ENCODE data around the gene BASP1. TPM values are rescaled to one million over a fixed set of nuclear protein-coding genes. Genes with fewer than 3 reads are reported as not detected.

The BASP1 gene
- total and polyA plus RNA-seq, 2 donors (not counting 1 experiment from before 2014, with no cell fraction given): 53.0 to 66.4 TPM

DNA sequence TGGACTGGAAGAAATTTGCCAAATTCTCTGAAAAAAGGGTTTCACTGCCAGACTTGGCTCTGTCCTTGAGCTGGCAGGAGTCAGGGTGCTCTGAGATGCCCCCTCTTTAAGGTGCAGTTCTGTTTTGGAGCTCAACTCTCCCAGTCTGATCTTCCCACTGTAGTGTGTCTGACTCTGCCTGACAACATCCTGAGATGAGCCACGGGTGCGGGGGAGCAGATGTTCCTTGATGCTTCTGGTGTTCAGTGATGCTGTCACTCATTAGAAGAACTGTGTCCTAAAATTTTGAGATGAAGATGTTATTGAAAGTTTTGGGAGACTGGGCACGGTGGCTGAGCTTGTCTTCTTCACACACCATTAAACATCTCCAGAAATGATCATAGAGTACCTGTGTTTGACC lies 78.2 kb downstream of the BASP1 start:
- intact Hi-C loops (cut with micrococcal nuclease): no loop called here
- 100% methylated on average over 1 of the region's 3 CpGs for WGBS (ENCODE audit: insufficient coverage)
- Histone ChIP-seq H3K9me3 (ENCODE audit: control extremely low read depth in 1 of 3, control insufficient read depth in 2 of 3, insufficient read depth in 1 of 3, low read length in 2 of 3) (no peaks in the 10 kb centered on the region), H3K27ac (ENCODE audit: low read length in 2 of 2) (no peak overlapping the region), H3K36me3 (replicated peaks in 1 of 2; ENCODE audit: control extremely low read depth in 1 of 2, control insufficient read depth in 1 of 2, extremely low read depth in 1 of 2, insufficient read depth in 2 of 2, low read length in 1 of 2) (no peaks in the 10 kb centered on the region), H3K27me3 (replicated peaks in 1 of 4; ENCODE audit: control extremely low read depth in 1 of 4, control insufficient read depth in 3 of 4, insufficient read depth in 4 of 4, low read length in 3 of 4) (no peaks in the 10 kb centered on the region), H3K4me1 (ENCODE audit: control insufficient read depth in 2 of 2, insufficient read depth in 2 of 2, low read length in 2 of 2) (peaks cover 0 to 5% of the 10 kb centered on the region in 2 donors), H3K4me2 (replicated peaks; ENCODE audit: low read depth, low read length, poor library complexity, severe bottlenecking) (no peak overlapping the region), H3K9ac (ENCODE audit: low read length) (no peak overlapping the region), H3K79me2 (ENCODE audit: control insufficient read depth, insufficient read depth, low read length) (no peaks in the 10 kb centered on the region), H4K20me1 (ENCODE audit: control insufficient read depth, insufficient read depth, low read length, poor library complexity, severe bottlenecking) (no peaks in the 10 kb centered on the region), H2AFZ (ENCODE audit: insufficient read depth, low read depth, low read length, poor library complexity, severe bottlenecking) (no peak overlapping the region), H3K4me3 (ENCODE audit: control extremely low read depth in 1 of 5, extremely low read depth in 1 of 5, insufficient read depth in 1 of 5, low read depth in 2 of 5, low read length in 4 of 5) (no peak overlapping the region)
- ATAC-seq (ENCODE audit: low read depth) (no peak), DNase-seq (no peak)
- TF ChIP-seq EZH2 (IDR thresholded peaks at IDR 0.05; ENCODE audit: borderline replicate concordance, insufficient read depth, low read depth, low read length, poor library complexity, severe bottlenecking) (no peak), CTCF (IDR thresholded peaks at IDR 0.05) (no peak)
- H3K27ac Mint-ChIP-seq: no peak overlapping the region
- H3K4me3 Mint-ChIP-seq: no peak overlapping the region
- H3K27me3 Mint-ChIP-seq: no peaks in the 10 kb centered on the region
- H3K4me1 Mint-ChIP-seq: peaks cover 5% of the 10 kb centered on the region
- H3K9me3 Mint-ChIP-seq (ENCODE audit: insufficient read depth): no peaks in the 10 kb centered on the region
- POLR2A ChIA-PET: no interaction called here
- CTCF ChIA-PET: no interaction called here

GRCh38 chr5:17302106-17302505 lies 84.7 kb downstream of the BASP1 start:
- 98% methylated on average over 2 of the region's 3 CpGs for WGBS (ENCODE audit: insufficient coverage)
- Mint-ChIP-seq H3K27ac (no peak overlapping the region), H3K4me3 (no peak overlapping the region), H3K4me1 (no peaks in the 10 kb centered on the region), H3K9me3 (ENCODE audit: insufficient read depth) (no peaks in the 10 kb centered on the region), H3K27me3 (no peaks in the 10 kb centered on the region)
- no peak for ATAC-seq (ENCODE audit: low read depth)
- intact Hi-C loops (cut with micrococcal nuclease): no loop called here
- TF ChIP-seq EZH2 (IDR thresholded peaks at IDR 0.05; ENCODE audit: borderline replicate concordance, insufficient read depth, low read depth, low read length, poor library complexity, severe bottlenecking) (no peak), CTCF (IDR thresholded peaks at IDR 0.05) (no peak)
- Histone ChIP-seq H3K36me3 (replicated peaks in 1 of 2; ENCODE audit: control extremely low read depth in 1 of 2, control insufficient read depth in 1 of 2, extremely low read depth in 1 of 2, insufficient read depth in 2 of 2, low read length in 1 of 2) (no peaks in the 10 kb centered on the region), H2AFZ (ENCODE audit: insufficient read depth, low read depth, low read length, poor library complexity, severe bottlenecking) (no peak overlapping the region), H3K9me3 (ENCODE audit: control extremely low read depth in 1 of 3, control insufficient read depth in 2 of 3, insufficient read depth in 1 of 3, low read length in 2 of 3) (peaks cover 0 to 4% (median 0%) of the 10 kb centered on the region in 3 donors), H3K27me3 (replicated peaks in 1 of 4; ENCODE audit: control extremely low read depth in 1 of 4, control insufficient read depth in 3 of 4, insufficient read depth in 4 of 4, low read length in 3 of 4) (no peaks in the 10 kb centered on the region), H3K4me2 (replicated peaks; ENCODE audit: low read depth, low read length, poor library complexity, severe bottlenecking) (no peak overlapping the region), H3K4me3 (ENCODE audit: control extremely low read depth in 1 of 5, extremely low read depth in 1 of 5, insufficient read depth in 1 of 5, low read depth in 2 of 5, low read length in 4 of 5) (no peak overlapping the region), H4K20me1 (ENCODE audit: control insufficient read depth, insufficient read depth, low read length, poor library complexity, severe bottlenecking) (no peaks in the 10 kb centered on the region), H3K79me2 (ENCODE audit: control insufficient read depth, insufficient read depth, low read length) (no peaks in the 10 kb centered on the region), H3K9ac (ENCODE audit: low read length) (no peak overlapping the region), H3K4me1 (ENCODE audit: control insufficient read depth in 2 of 2, insufficient read depth in 2 of 2, low read length in 2 of 2) (no peaks in the 10 kb centered on the region), H3K27ac (ENCODE audit: low read length in 2 of 2) (no peak overlapping the region)
- POLR2A ChIA-PET: no interaction called here
- DNase-seq: no peak
- CTCF ChIA-PET: no interaction called here

All from B cell (primary cell).